Measurements from ENCODE around the gene OR5A2. TPM values are rescaled to one million over a fixed set of nuclear protein-coding genes. Genes with fewer than 3 reads are reported as not detected.

The OR5A2 gene
- total and polyA plus RNA-seq, 4 donors = not detected

GRCh38 chr11:59416613-59417012 lies 9.6 kb downstream of the OR5A2 start:
- H3K27ac ChIP-seq (ENCODE audit: low read depth in 1 of 2, low read length in 1 of 2) = no peak overlapping the region
- DNase-seq (no peak), ATAC-seq (ENCODE audit: insufficient read depth, low FRiP score) (no peak)
- TF ChIP-seq CTCF (IDR thresholded peaks at IDR 0.05; ENCODE audit: control extremely low read depth, extremely low read depth) = no peak
- no peaks in the 10 kb centered on the region for H3K36me3 ChIP-seq (ENCODE audit: control insufficient read depth in 4 of 4, insufficient read depth in 4 of 4, low read length in 4 of 4)
- WGBS, 2 donors = 89 to 94% methylated on average over 5 of the region's 5 CpGs
- H3K9me3 ChIP-seq (ENCODE audit: control insufficient read depth in 4 of 4, insufficient read depth in 3 of 4, low read length in 3 of 4) = no peaks in the 10 kb centered on the region
- H3K27me3 ChIP-seq (ENCODE audit: control insufficient read depth in 3 of 3, insufficient read depth in 3 of 3, low read length in 2 of 3) = no peaks in the 10 kb centered on the region
- no peak overlapping the region for H3K9ac ChIP-seq (ENCODE audit: insufficient read depth in 1 of 2, low read length in 2 of 2)
- no peaks in the 10 kb centered on the region for H3K4me1 ChIP-seq (ENCODE audit: control insufficient read depth in 5 of 5, insufficient read depth in 5 of 5, low read length in 5 of 5)
- no peak overlapping the region for H3K4me3 ChIP-seq

GRCh38 chr11:59415111-59415510 lies 11.1 kb downstream of the OR5A2 start:
- no peak overlapping the region for H3K4me3 ChIP-seq
- TF ChIP-seq CTCF (IDR thresholded peaks at IDR 0.05; ENCODE audit: control extremely low read depth, extremely low read depth) = no peak
- no peaks in the 10 kb centered on the region for H3K27me3 ChIP-seq (ENCODE audit: control insufficient read depth in 3 of 3, insufficient read depth in 3 of 3, low read length in 2 of 3)
- H3K27ac ChIP-seq (ENCODE audit: low read depth in 1 of 2, low read length in 1 of 2) = no peak overlapping the region
- no peak overlapping the region for H3K9ac ChIP-seq (ENCODE audit: insufficient read depth in 1 of 2, low read length in 2 of 2)
- H3K36me3 ChIP-seq (ENCODE audit: control insufficient read depth in 4 of 4, insufficient read depth in 4 of 4, low read length in 4 of 4) = no peaks in the 10 kb centered on the region
- no peak for ATAC-seq (ENCODE audit: insufficient read depth, low FRiP score)
- H3K4me1 ChIP-seq (ENCODE audit: control insufficient read depth in 5 of 5, insufficient read depth in 5 of 5, low read length in 5 of 5) = no peaks in the 10 kb centered on the region
- no peak for DNase-seq
- H3K9me3 ChIP-seq (ENCODE audit: control insufficient read depth in 4 of 4, insufficient read depth in 3 of 4, low read length in 3 of 4) = peaks cover 0 to 2% (median under 1%) of the 10 kb centered on the region in 4 donors
- WGBS, 2 donors = 90 to 96% methylated on average over 1 of the region's 1 CpG

- Histone ChIP-seq H3K9me3 (ENCODE audit: control insufficient read depth in 4 of 4, insufficient read depth in 3 of 4, low read length in 3 of 4) (peaks cover 0 to 7% (median 1%) of the 10 kb centered on the region in 4 donors), H3K9ac (ENCODE audit: insufficient read depth in 1 of 2, low read length in 2 of 2) (no peak overlapping the region), H3K4me3 (no peak overlapping the region), H3K36me3 (ENCODE audit: control insufficient read depth in 4 of 4, insufficient read depth in 4 of 4, low read length in 4 of 4) (no peaks in the 10 kb centered on the region), H3K27ac (ENCODE audit: low read depth in 1 of 2, low read length in 1 of 2) (no peak overlapping the region), H3K27me3 (ENCODE audit: control insufficient read depth in 3 of 3, insufficient read depth in 3 of 3, low read length in 2 of 3) (no peaks in the 10 kb centered on the region), H3K4me1 (ENCODE audit: control insufficient read depth in 5 of 5, insufficient read depth in 5 of 5, low read length in 5 of 5) (no peaks in the 10 kb centered on the region)
- ATAC-seq (ENCODE audit: insufficient read depth, low FRiP score) = no peak
- no peak for TF ChIP-seq CTCF (IDR thresholded peaks at IDR 0.05; ENCODE audit: control extremely low read depth, extremely low read depth)
- 27 to 55% methylated on average over 2 of the region's 2 CpGs for WGBS, 2 donors
- DNase-seq = no peak
Observed at GRCh38 chr11:59413646-59414045, 12.6 kb downstream of the OR5A2 start.

- no peak for TF ChIP-seq CTCF (IDR thresholded peaks at IDR 0.05; ENCODE audit: control extremely low read depth, extremely low read depth)
- Histone ChIP-seq H3K27me3 (ENCODE audit: control insufficient read depth in 3 of 3, insufficient read depth in 3 of 3, low read length in 2 of 3) (no peaks in the 10 kb centered on the region), H3K4me3 (no peak overlapping the region), H3K36me3 (ENCODE audit: control insufficient read depth in 4 of 4, insufficient read depth in 4 of 4, low read length in 4 of 4) (no peaks in the 10 kb centered on the region), H3K9ac (ENCODE audit: insufficient read depth in 1 of 2, low read length in 2 of 2) (no peak overlapping the region), H3K4me1 (ENCODE audit: control insufficient read depth in 5 of 5, insufficient read depth in 5 of 5, low read length in 5 of 5) (no peaks in the 10 kb centered on the region), H3K9me3 (ENCODE audit: control insufficient read depth in 4 of 4, insufficient read depth in 3 of 4, low read length in 3 of 4) (peaks cover 0 to 3% (median under 1%) of the 10 kb centered on the region in 4 donors), H3K27ac (ENCODE audit: low read depth in 1 of 2, low read length in 1 of 2) (no peak overlapping the region)
- ATAC-seq (ENCODE audit: insufficient read depth, low FRiP score) = no peak
- no peak for DNase-seq
Observed at GRCh38 chr11:59403546-59403945, 22.7 kb downstream of the OR5A2 start.

Measured in lung (tissue), 12 donors.